Skeletal muscle cell (primary cell): Measurements from ENCODE around the gene SERTM1.

ENCODE experiments used
- DNase-seq: peaks from one replicate; pipeline ENCODE4 v3.0.0-alpha.2; 2010; ENCODE audit warnings: low read depth
- H3K4me3 ChIP-seq: 2 replicates; pipeline ENCODE4 v1.5.1; 2011; ENCODE audit warnings: low read depth, mild to moderate bottlenecking, control low read depth, low read length, moderate library complexity

SERTM1 gene

GRCh38 chr13:36673838-36674326 lies at the start of gene SERTM1:
SERTM1 (plus strand) TSS chr13:36674020; CDS start chr13:36695079, 21,059 bp downstream.
- no peak for DNase-seq
- peak within 1 kb of the TSS; percentile 25 for H3K4me3 ChIP-seq

- DNase-seq = no peak
- no peak overlapping the region for H3K4me3 ChIP-seq
Measured at GRCh38 chr13:36628377-36629056, 45.3 kb upstream of the SERTM1 start.

DNA sequence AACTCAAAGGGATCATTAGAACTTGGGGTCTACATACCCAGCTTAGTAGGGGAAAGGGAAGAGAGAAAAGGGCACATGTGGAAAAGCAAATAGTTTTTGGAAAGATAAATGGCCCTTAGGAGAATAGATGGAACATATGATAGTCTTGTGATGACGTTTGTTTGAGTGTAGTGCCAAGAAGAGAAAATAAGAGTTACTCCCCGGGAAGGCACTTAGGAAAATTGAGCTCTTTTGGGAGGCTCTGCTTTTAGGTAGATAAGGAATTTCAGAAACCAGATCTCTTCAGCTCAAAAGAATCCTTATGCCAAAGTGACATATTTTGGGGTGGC lies 44.8 kb upstream of the SERTM1 start:
- peak; percentile 0 for DNase-seq
- H3K4me3 ChIP-seq = no peak overlapping the region

- no peak for DNase-seq
- no peak overlapping the region for H3K4me3 ChIP-seq
Measured at GRCh38 chr13:36630181-36630803, 43.5 kb upstream of the SERTM1 start.

DNA sequence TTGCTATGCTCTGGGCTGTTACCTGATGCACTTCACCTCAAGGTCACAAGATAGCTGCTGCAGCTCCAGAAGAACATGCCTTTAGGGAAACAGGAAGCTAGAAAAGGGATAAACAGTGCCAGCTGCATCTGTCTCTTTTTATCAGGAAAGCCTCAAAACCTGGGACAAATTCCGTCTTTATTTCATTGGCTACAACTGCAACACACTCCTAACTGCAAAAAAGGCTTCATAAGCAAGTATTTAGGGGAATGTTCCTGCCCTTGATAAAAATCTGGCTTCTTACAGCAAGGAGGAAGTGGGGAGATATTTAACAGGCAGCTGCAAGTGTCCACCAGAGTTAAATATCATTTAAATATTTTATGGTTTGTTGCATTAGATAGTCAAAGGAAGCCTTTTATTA lies 34.2 kb upstream of the SERTM1 start:
- DNase-seq = no peak
- no peak overlapping the region for H3K4me3 ChIP-seq

DNA sequence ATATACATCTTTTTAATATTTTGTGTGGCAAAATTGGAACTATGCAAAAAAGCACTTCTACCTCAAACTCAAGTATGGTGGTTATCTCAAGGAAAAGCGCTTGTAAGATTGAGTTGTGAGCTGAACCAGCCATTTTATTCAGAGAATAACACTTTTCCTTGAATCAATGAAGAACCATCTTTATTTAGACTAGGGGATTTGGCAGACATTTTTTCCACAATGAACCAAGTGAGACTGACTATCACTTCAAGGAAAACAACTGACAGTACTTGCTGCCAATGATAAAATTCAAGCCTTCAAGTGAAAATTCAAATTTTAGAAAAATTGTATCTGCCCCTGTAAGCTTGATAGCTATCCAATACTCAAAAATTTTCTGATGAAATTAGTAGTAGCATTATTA lies 23.2 kb upstream of the SERTM1 start:
- no peak for DNase-seq
- no peak overlapping the region for H3K4me3 ChIP-seq

- no peak for DNase-seq
- no peak overlapping the region for H3K4me3 ChIP-seq
Measured at GRCh38 chr13:36665630-36666029, 8.2 kb upstream of the SERTM1 start.

- no peak overlapping the region for H3K4me3 ChIP-seq
Measured at GRCh38 chr13:36666477-36667229, 7.2 kb upstream of the SERTM1 start.

DNA sequence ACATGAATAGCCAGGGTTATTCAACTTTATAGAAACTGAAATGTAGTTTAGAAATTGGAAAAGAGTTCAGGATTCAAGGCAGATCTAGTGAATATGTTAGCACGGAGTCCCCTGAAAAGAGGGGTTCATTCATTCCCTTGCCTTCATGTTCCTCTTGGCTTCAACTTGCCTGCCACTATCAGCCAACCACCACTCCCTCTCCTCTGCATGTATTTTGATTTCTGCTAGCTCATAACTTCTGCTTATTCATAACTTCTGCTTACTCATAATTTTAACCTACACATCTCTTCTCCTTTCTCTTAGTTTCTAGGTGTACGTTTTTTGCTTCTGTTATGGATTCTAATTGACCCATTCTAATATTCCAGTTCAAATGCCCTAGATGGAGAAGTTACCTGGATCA lies 5.5 kb upstream of the SERTM1 start:
- no peak for DNase-seq
- no peak overlapping the region for H3K4me3 ChIP-seq

More at GRCh38 chr13:36666477-36667229, 7.2 kb upstream of the SERTM1 start:
- DNase-seq = no peak

- no peak for DNase-seq
- H3K4me3 ChIP-seq = no peak overlapping the region
Measured at GRCh38 chr13:36673352-36673751, 468 bp upstream of the SERTM1 start.

DNA sequence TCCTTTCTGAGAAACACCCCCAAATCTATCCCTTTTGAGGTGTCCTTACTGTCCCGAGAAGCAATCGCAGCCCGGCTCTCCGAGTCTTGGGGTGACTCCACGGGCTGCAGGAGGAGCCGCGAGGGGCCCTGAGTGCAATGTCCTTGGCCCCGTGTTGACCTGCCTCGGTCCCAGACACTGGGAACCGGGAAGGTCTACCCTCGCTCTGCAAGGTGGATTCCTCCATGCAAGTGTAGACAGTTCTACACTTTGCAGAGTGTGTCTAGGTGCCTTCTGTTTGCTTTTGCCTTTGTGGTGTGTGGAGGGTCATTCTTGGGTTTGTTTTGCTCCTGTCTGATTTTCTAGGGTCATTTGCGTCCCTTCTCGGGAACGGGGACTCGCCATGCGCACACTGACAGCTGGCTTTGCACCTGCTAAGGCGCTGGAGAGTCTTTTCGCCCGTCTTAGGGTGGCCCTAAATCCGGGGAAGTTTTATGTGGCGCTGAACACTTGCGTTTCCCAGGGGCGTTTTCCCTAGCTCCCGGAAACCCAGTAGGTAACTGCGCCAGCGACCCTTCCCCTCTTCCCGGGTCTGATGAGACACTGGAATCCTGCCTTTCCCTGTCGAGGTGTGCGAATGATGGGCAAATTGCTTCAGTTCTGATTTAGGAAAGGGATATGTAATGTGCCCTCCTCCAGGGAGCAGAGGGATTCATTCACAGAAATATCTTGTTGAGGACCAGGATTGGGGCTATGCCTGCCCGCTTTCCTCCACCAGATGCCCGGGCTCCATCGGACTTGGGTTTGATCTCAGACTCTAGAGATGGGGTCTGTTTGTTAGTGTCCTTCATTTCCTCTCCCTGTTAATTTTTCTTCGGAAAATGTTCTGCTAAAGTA lies 755 bp downstream of the SERTM1 start:
- no peak for DNase-seq
- peak overlapping the region; percentile 25 for H3K4me3 ChIP-seq

DNA sequence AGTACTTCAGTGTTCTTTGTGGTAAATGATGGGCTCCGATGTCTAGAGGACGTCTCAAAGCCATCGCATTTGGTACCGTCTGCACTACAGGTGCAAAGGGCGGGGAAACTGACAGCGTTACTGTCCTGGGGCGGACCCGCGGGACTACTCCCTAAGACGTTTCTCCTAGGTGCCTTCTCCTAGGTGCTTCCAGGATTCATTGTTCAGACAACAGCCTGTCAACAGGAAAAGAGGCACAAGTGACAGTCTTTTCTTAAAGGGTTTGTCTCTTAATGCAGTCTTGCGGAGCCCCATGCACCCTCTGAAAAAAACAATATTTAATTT lies 1.4 kb downstream of the SERTM1 start:
- no peak overlapping the region for H3K4me3 ChIP-seq
- DNase-seq = no peak

- no peak overlapping the region for H3K4me3 ChIP-seq
- no peak for DNase-seq
Measured at GRCh38 chr13:36680913-36681312, 7.1 kb downstream of the SERTM1 start.

- DNase-seq = no peak
- no peak overlapping the region for H3K4me3 ChIP-seq
Measured at GRCh38 chr13:36681894-36682624, 8.2 kb downstream of the SERTM1 start.

GRCh38 chr13:36683701-36684100 lies 9.9 kb downstream of the SERTM1 start:
- DNase-seq = no peak

DNA sequence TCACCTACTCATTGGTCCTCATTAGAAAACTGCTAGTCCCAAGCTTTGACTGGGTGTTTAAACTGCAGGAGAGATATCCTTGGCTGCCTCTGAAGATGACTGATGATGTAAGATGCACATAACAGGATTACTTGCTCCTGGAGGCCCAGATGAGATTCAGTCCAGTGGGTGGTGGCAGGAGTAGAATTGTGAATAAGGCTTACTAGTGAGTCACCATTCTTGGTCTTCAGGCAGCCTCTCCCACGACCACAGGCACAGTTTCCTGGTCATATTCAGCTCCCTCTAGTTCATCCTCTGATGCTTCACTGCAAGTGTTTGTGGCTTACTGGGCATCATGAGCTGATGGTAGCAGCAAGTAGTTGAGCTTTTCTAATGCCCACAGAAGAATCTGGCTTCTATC lies 12.1 kb downstream of the SERTM1 start:
- DNase-seq = peak; percentile 46
- H3K4me3 ChIP-seq = no peak overlapping the region

More at GRCh38 chr13:36683701-36684100, 9.9 kb downstream of the SERTM1 start:
- H3K4me3 ChIP-seq = no peak overlapping the region

GRCh38 chr13:36696410-36697010 lies 22.7 kb downstream of the SERTM1 start:
- DNase-seq = no peak
- H3K4me3 ChIP-seq = no peak overlapping the region

- no peak overlapping the region for H3K4me3 ChIP-seq
- DNase-seq = no peak
Measured at GRCh38 chr13:36700170-36700569, 26.4 kb downstream of the SERTM1 start.

DNA sequence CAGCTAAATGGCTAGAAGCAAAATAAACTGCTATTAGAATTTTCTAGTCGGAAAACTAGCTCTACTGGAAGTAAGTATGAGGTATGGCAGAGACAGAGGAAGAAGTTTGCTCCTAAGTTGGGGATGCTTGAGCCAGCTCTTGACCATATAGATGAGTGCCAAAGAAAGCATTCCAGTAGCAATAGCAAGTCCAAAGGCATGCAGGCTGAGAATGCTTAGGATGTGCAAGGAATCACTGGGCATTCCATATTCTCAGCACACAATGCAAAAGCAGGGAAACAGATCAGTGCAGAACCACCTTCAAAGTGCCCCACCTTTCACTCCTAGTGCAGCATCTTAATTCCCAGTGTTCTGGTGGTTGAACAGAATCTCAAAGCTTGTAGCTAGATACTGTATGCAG lies 32.9 kb downstream of the SERTM1 start:
- H3K4me3 ChIP-seq = no peak overlapping the region
- peak; percentile 69 for DNase-seq
